Osteoblast (primary cell): Measurements from ENCODE around the gene GSTA4. TPM values are rescaled to one million over a fixed set of nuclear protein-coding genes. Genes with fewer than 3 reads are reported as not detected.
A peak's percentile ranks its signal among the peaks of the same experiment; 100 is the strongest.

Source experiments
- DNase-seq: peaks from one replicate; pipeline ENCODE4 v3.0.0; 2011; ENCODE audit warnings: low spot score, mixed read lengths; ENCODE audit not compliant: insufficient read length; ENCODE audit errors: missing footprints
- H2AFZ ChIP-seq: 2 replicates; pipeline ENCODE4 v1.6.0; 2011; ENCODE audit warnings: mild to moderate bottlenecking, low read length
- H3K27ac ChIP-seq: 2 replicates; pipeline ENCODE4 v1.5.1; 2011; ENCODE audit warnings: mild to moderate bottlenecking, low read depth, low read length, moderate library complexity
- H3K27me3 ChIP-seq: 2 replicates; pipeline ENCODE4 v1.6.0; 2012; ENCODE audit warnings: mild to moderate bottlenecking, control low read depth, inconsistent platforms, low read length, moderate library complexity; ENCODE audit not compliant: insufficient read depth
- H3K36me3 ChIP-seq: 2 replicates; pipeline ENCODE4 v1.5.1; 2011; ENCODE audit warnings: mild to moderate bottlenecking, low read length, control low read depth, moderate library complexity; ENCODE audit not compliant: insufficient read depth
- H3K4me1 ChIP-seq: 2 replicates; pipeline ENCODE4 v1.5.1; 2011; ENCODE audit warnings: mild to moderate bottlenecking, low read length, control low read depth, moderate library complexity; ENCODE audit not compliant: insufficient read depth
- H3K4me2 ChIP-seq: 2 replicates; pipeline ENCODE4 v1.6.0; 2011; ENCODE audit warnings: mild to moderate bottlenecking, low read length; ENCODE audit not compliant: insufficient read depth
- H3K4me3 ChIP-seq: fragments of 200-600 bp; sonication (generic); 3 replicates; pipeline ENCODE4 v1.5.1; 2012; ENCODE audit warnings: mild to moderate bottlenecking, low read length, inconsistent platforms; ENCODE audit not compliant: insufficient read depth
- H3K79me2 ChIP-seq: 2 replicates; pipeline ENCODE4 v1.6.0; 2012; ENCODE audit warnings: mild to moderate bottlenecking, low read length, control low read depth, inconsistent platforms; ENCODE audit not compliant: insufficient read depth
- H3K9me3 ChIP-seq: 2 replicates; pipeline ENCODE4 v1.5.1; 2011; ENCODE audit warnings: low read depth, low read length, control low read depth
- H4K20me1 ChIP-seq: 2 replicates; pipeline ENCODE4 v1.6.0; 2012; ENCODE audit warnings: mild to moderate bottlenecking, low read length, control low read depth; ENCODE audit not compliant: insufficient read depth
- total RNA-seq: library from RNA; depleted of rRNA; stranded (reverse); fragments of >200 nt; gene quantifications from 2 replicates; pipeline ENCODE4 v1.2.3, GENCODE V29; 2012
- TF ChIP-seq, protein P1 (sequence below): IDR thresholded peaks from 2 replicates; pipeline ENCODE4 v1.5.1; 2011; ENCODE audit warnings: mild to moderate bottlenecking, low read depth, low read length, moderate library complexity; ENCODE audit errors: extremely low read depth

Gene GSTA4
- total RNA-seq, 1 donor = 36.2 TPM

DNA sequence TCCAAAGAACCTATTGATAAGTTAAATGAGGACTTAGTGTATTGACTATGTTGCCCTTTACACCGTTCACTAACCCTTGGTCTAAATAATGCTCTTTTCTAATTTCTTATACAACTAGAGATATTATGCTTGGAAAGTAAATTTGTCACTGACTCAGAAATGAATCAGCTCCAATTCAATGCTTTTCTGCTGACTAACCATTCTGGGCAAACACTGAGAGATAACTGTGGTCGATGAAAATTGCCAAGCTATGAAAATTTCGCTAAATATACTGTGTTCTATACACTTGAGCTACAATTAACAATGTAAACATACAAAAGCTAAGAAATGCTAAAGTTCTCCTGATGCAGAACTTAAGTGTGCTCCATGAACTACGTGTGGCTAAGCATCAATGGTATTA lies 47.0 kb upstream of the GSTA4 start:
- Histone ChIP-seq H3K9me3 (no peaks in the 10 kb centered on the region), H2AFZ (no peak overlapping the region), H4K20me1 (no peaks in the 10 kb centered on the region), H3K4me3 (no peak overlapping the region), H3K36me3 (peaks cover 16% of the 10 kb centered on the region), H3K4me1 (peaks cover 43% of the 10 kb centered on the region), H3K27me3 (no peaks in the 10 kb centered on the region), H3K27ac (peak overlapping the region; percentile 96), H3K79me2 (peaks cover 11% of the 10 kb centered on the region), H3K4me2 (peak overlapping the region; percentile 82)
- TF ChIP-seq, protein P1, sequence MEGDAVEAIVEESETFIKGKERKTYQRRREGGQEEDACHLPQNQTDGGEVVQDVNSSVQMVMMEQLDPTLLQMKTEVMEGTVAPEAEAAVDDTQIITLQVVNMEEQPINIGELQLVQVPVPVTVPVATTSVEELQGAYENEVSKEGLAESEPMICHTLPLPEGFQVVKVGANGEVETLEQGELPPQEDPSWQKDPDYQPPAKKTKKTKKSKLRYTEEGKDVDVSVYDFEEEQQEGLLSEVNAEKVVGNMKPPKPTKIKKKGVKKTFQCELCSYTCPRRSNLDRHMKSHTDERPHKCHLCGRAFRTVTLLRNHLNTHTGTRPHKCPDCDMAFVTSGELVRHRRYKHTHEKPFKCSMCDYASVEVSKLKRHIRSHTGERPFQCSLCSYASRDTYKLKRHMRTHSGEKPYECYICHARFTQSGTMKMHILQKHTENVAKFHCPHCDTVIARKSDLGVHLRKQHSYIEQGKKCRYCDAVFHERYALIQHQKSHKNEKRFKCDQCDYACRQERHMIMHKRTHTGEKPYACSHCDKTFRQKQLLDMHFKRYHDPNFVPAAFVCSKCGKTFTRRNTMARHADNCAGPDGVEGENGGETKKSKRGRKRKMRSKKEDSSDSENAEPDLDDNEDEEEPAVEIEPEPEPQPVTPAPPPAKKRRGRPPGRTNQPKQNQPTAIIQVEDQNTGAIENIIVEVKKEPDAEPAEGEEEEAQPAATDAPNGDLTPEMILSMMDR = no peak
- DNase-seq = peak; percentile 50

DNA sequence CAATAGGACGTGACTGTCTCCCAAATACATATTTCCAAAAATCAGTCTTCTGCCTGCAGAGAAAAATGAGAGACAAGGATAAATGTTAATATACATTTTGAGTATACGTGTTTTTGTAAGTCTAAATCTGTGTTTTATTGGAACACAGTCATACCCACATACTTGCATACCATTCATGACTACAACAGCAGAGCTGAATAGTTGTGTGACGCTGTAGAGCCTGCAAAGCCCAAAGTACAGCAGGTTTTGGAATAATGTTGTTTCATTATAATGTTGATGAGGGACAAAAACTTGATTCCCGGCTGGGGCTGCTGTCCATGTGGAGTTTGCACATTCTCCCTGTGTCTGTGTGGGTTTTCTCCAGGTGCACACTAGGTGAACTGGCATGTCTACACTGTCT lies 46.3 kb upstream of the GSTA4 start:
- H3K27me3 ChIP-seq = no peaks in the 10 kb centered on the region

DNA sequence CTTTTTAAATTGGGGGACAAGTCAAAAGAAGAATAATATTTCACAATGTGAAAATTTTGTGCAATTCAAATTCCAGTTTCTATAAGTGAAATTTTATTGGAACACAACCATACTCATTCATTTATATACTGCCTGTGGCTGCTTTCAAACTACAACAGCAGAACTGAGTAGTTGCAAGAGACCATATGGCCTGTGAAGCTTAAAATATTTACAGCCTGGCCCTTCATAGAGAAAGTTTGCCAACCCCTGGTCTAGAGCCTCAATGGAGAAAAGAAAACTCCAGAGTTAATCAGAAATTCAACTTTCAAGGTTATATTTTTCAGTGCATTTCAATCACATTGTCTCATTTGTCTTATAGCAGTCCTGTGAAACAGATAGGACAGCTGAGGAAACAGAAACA lies 43.5 kb upstream of the GSTA4 start:
- no peaks in the 10 kb centered on the region for H3K79me2 ChIP-seq
- H3K4me1 ChIP-seq = peaks cover 54% of the 10 kb centered on the region
- H3K9me3 ChIP-seq = no peaks in the 10 kb centered on the region
- no peak overlapping the region for H2AFZ ChIP-seq
- no peak overlapping the region for H3K4me2 ChIP-seq
- no peaks in the 10 kb centered on the region for H3K27me3 ChIP-seq
- peaks cover 16% of the 10 kb centered on the region for H3K36me3 ChIP-seq
- H3K4me3 ChIP-seq = no peak overlapping the region
- H4K20me1 ChIP-seq = no peaks in the 10 kb centered on the region
- TF ChIP-seq, protein P1 = no peak
- DNase-seq = no peak
- H3K27ac ChIP-seq = no peak overlapping the region

More for the DNA sequence above, 46.3 kb upstream of the GSTA4 start:
- peak overlapping the region; percentile 44 for H3K4me3 ChIP-seq
- H3K9me3 ChIP-seq = no peaks in the 10 kb centered on the region
- peak overlapping the region; percentile 96 for H3K27ac ChIP-seq
- H3K4me1 ChIP-seq = peaks cover 43% of the 10 kb centered on the region
- no peaks in the 10 kb centered on the region for H4K20me1 ChIP-seq
- no peak overlapping the region for H2AFZ ChIP-seq
- TF ChIP-seq, protein P1 = no peak
- H3K79me2 ChIP-seq = peaks cover 5% of the 10 kb centered on the region
- peaks cover 16% of the 10 kb centered on the region for H3K36me3 ChIP-seq
- H3K4me2 ChIP-seq = peak overlapping the region; percentile 82
- peak; percentile 46 for DNase-seq

DNA sequence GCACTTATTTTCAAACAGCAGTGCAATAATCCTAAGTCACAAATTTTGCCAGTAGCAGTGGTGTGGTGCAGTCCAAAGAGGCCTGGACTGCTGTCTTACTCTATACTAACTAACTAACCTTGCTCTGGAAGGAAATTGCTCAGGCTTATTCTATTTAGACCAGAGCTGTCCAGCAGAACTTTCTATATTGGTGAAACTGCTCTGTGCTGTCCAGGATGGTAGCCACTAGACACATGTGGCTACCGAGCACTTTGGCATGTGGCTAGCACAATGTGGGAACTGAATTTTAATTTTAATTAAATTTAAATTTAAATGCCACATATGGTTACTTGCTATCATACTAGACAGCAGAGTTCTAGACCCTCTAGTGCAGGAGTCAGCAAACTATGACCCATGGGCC lies 43.1 kb upstream of the GSTA4 start:
- Histone ChIP-seq H4K20me1 (no peaks in the 10 kb centered on the region), H3K27ac (no peak overlapping the region), H3K4me3 (no peak overlapping the region), H3K4me2 (no peak overlapping the region), H3K36me3 (peaks cover 16% of the 10 kb centered on the region), H3K4me1 (peaks cover 54% of the 10 kb centered on the region), H3K79me2 (no peaks in the 10 kb centered on the region), H2AFZ (no peak overlapping the region), H3K27me3 (no peaks in the 10 kb centered on the region), H3K9me3 (no peaks in the 10 kb centered on the region)
- TF ChIP-seq, protein P1 = no peak
- no peak for DNase-seq
